ENCODE results near the gene TTLL9.

The TTLL9 gene

GRCh38 chr20:31968291-31969126, 98.1 kb downstream of the TTLL9 start:
- DNase-seq (ENCODE audit: insufficient read length, low spot score) (peak; percentile 96), FAIRE-seq (no peak)

- DNase-seq (ENCODE audit: insufficient read length, low spot score) (no peak), FAIRE-seq (no peak)
Observed at GRCh38 chr20:31969991-31970390, 99.6 kb downstream of the TTLL9 start.

- FAIRE-seq (no peak), DNase-seq (ENCODE audit: insufficient read length, low spot score) (no peak)
Observed at GRCh38 chr20:31972471-31973021, 102.1 kb downstream of the TTLL9 start.

GRCh38 chr20:31974296-31974695, 103.9 kb downstream of the TTLL9 start:
- FAIRE-seq (no peak), DNase-seq (ENCODE audit: insufficient read length, low spot score) (no peak)

GRCh38 chr20:31974951-31975487, 104.6 kb downstream of the TTLL9 start:
- DNase-seq (ENCODE audit: insufficient read length, low spot score) (no peak), FAIRE-seq (no peak)

GRCh38 chr20:31975874-31976273, 105.4 kb downstream of the TTLL9 start:
- DNase-seq (ENCODE audit: insufficient read length, low spot score) (no peak), FAIRE-seq (no peak)

GRCh38 chr20:31977080-31977479, 106.6 kb downstream of the TTLL9 start:
- no peak for DNase-seq (ENCODE audit: insufficient read length, low spot score)
- FAIRE-seq, result no peak

GRCh38 chr20:31979713-31980426, 109.4 kb downstream of the TTLL9 start:
- DNase-seq (ENCODE audit: insufficient read length, low spot score) (no peak), FAIRE-seq (no peak)

GRCh38 chr20:31981784-31982183, 111.3 kb downstream of the TTLL9 start:
- FAIRE-seq, result no peak
- DNase-seq (ENCODE audit: insufficient read length, low spot score), result no peak

GRCh38 chr20:31984981-31985471, 114.6 kb downstream of the TTLL9 start:
- FAIRE-seq (no peak), DNase-seq (ENCODE audit: insufficient read length, low spot score) (no peak)

GRCh38 chr20:31987744-31988143, 117.3 kb downstream of the TTLL9 start:
- FAIRE-seq, result no peak
- DNase-seq (ENCODE audit: insufficient read length, low spot score), result no peak

- FAIRE-seq, result no peak
- no peak for DNase-seq (ENCODE audit: insufficient read length, low spot score)
Observed at GRCh38 chr20:31988430-31989015, 118.1 kb downstream of the TTLL9 start.

GRCh38 chr20:31989030-31989645, 118.7 kb downstream of the TTLL9 start:
- no peak for FAIRE-seq
- no peak for DNase-seq (ENCODE audit: insufficient read length, low spot score)

GRCh38 chr20:31990641-31991338, 120.4 kb downstream of the TTLL9 start:
- FAIRE-seq, result no peak
- DNase-seq (ENCODE audit: insufficient read length, low spot score), result no peak

- no peak for FAIRE-seq
Observed at GRCh38 chr20:31991339-31991705, 120.9 kb downstream of the TTLL9 start.

GRCh38 chr20:31992086-31992485, 121.7 kb downstream of the TTLL9 start:
- DNase-seq (ENCODE audit: insufficient read length, low spot score), result no peak
- FAIRE-seq, result no peak

More at GRCh38 chr20:31991339-31991705, 120.9 kb downstream of the TTLL9 start:
- no peak for DNase-seq (ENCODE audit: insufficient read length, low spot score)
